Measurements from ENCODE around the gene TTBK2.

- TF ChIP-seq CTCF (IDR thresholded peaks at IDR 0.05) (no peak), EZH2phosphoT487 (IDR thresholded peaks at IDR 0.05) (no peak), EZH2 (IDR thresholded peaks at IDR 0.05) (no peak)
These were observed 192.0 kb downstream of the TTBK2 start for GRCh38 chr15:42728560-42728959.

Measured in neural progenitor cell (in vitro differentiated cells).